Activated CD4-positive, alpha-beta memory T cell treated with anti-CD3 and anti-CD28 coated beads for 36 hours (primary cell): ENCODE measurements around the gene GAPDH. TPM values are rescaled to one million over a fixed set of nuclear protein-coding genes. Genes with fewer than 3 reads are reported as not detected.
A peak's percentile ranks its signal among the peaks of the same experiment; 100 is the strongest.
"Not testable (repeated sequence)": the region's sequence is repeated elsewhere in the genome, so short reads cannot be mapped to it uniquely, and the experiment has no call there.

Experiments
- CTCF ChIA-PET: fragments of 350-600 bp; sonication (Branson Sonifier 250); formaldehyde crosslinking; loops from one replicate; lab custom pipeline; 2021; ENCODE audit warnings: antibody characterized with exemption, inconsistent platforms; lab: Charles Lee
- POLR2A ChIA-PET: fragments of 350-600 bp; sonication (Branson Sonifier 250); formaldehyde crosslinking; loops from one replicate; lab custom pipeline; 2021; ENCODE audit warnings: antibody characterized with exemption; lab: Charles Lee
- DNase-seq: peaks from one replicate; pipeline ENCODE4 v3.0.0-alpha.2; 2020
- H3K27ac Mint-ChIP-seq: one replicate; pipeline ENCODE4 v1.8.0; 2021; ENCODE audit warnings: mixed read lengths
- H3K27me3 Mint-ChIP-seq: one replicate; pipeline ENCODE4 v1.8.0; 2021; ENCODE audit warnings: mixed read lengths
- H3K36me3 Mint-ChIP-seq: one replicate; pipeline ENCODE4 v1.8.0; 2021; ENCODE audit warnings: mixed read lengths
- H3K4me1 Mint-ChIP-seq: one replicate; pipeline ENCODE4 v1.8.0; 2021; ENCODE audit warnings: low read depth, mixed read lengths
- H3K4me3 Mint-ChIP-seq: one replicate; pipeline ENCODE4 v1.8.0; 2021; ENCODE audit warnings: mild to moderate bottlenecking, mixed read lengths
- H3K9me3 Mint-ChIP-seq: one replicate; pipeline ENCODE4 v1.8.0; 2021; ENCODE audit warnings: mixed read lengths
- intact Hi-C: fragments of 100-400 bp; cut with micrococcal nuclease; formaldehyde crosslinking; loops from one replicate; pipeline ENCODE4 v1.15.1; 2023
- total RNA-seq, 2 experiments: library from RNA; stranded (reverse); gene quantifications; one replicate each; pipeline ENCODE4 v1.2.3, GENCODE V29; 2021

Gene GAPDH
- total RNA-seq, 2 experiments from 2014 or later = 5,823 to 5,836 TPM

GRCh38 chr12:6567112-6567670 lies 32.9 kb downstream of the GAPDH start:
- no peaks in the 10 kb centered on the region for H3K27me3 Mint-ChIP-seq
- POLR2A ChIA-PET = no interaction called here
- peaks cover 63% of the 10 kb centered on the region for H3K36me3 Mint-ChIP-seq
- no peaks in the 10 kb centered on the region for H3K9me3 Mint-ChIP-seq
- peak overlapping the region; percentile 94 for H3K4me3 Mint-ChIP-seq
- peaks cover 59% of the 10 kb centered on the region for H3K4me1 Mint-ChIP-seq
- no peak for DNase-seq
- peak overlapping the region; percentile 87 for H3K27ac Mint-ChIP-seq
- CTCF ChIA-PET = interaction anchor here (0.7 to 1.5 kb wide), 4 partner anchors 9 to 144 kb away, joined by 3 to 4 read pairs (median 4); no protein-coding TSS in a partner anchor
- intact Hi-C loops = loop anchor here (1.0 kb wide), 1 partner anchor 122 kb away; the partner anchor contains the start of gene ZNF384

- no peaks in the 10 kb centered on the region for H3K27me3 Mint-ChIP-seq
- H3K4me3 Mint-ChIP-seq = peak overlapping the region; percentile 94
- CTCF ChIA-PET = interaction anchor here (1.3 to 1.6 kb wide), 3 partner anchors 11 to 32 kb away, joined by 3 to 4 read pairs (median 4); no protein-coding TSS in a partner anchor
- no peaks in the 10 kb centered on the region for H3K9me3 Mint-ChIP-seq
- POLR2A ChIA-PET = interaction anchor here (1.5 kb wide), 1 partner anchor 37 kb away, joined by 4 read pairs; no protein-coding TSS in a partner anchor
- peaks cover 57% of the 10 kb centered on the region for H3K4me1 Mint-ChIP-seq
- intact Hi-C loops = no loop called here
- no peak for DNase-seq
- H3K27ac Mint-ChIP-seq = peak overlapping the region; percentile 63
- peaks cover 61% of the 10 kb centered on the region for H3K36me3 Mint-ChIP-seq
These were observed 35.0 kb downstream of the GAPDH start for GRCh38 chr12:6569312-6569711.

GRCh38 chr12:6569786-6570185 lies 35.5 kb downstream of the GAPDH start:
- ChIA-PET CTCF (interaction anchor here (0.6 to 2.0 kb wide), 11 partner anchors 10 to 226 kb away, joined by 3 to 13 read pairs (median 4); no protein-coding TSS in a partner anchor), POLR2A (no interaction called here)
- H3K36me3 Mint-ChIP-seq = peaks cover 60% of the 10 kb centered on the region
- H3K27ac Mint-ChIP-seq = peak overlapping the region; percentile 63
- H3K27me3 Mint-ChIP-seq = no peaks in the 10 kb centered on the region
- intact Hi-C loops = no loop called here
- H3K4me3 Mint-ChIP-seq = no peak overlapping the region
- H3K4me1 Mint-ChIP-seq = peaks cover 59% of the 10 kb centered on the region
- DNase-seq = no peak
- H3K9me3 Mint-ChIP-seq = no peaks in the 10 kb centered on the region

- Mint-ChIP-seq H3K9me3 (no peaks in the 10 kb centered on the region), H3K4me3 (no peak overlapping the region), H3K4me1 (peaks cover 63% of the 10 kb centered on the region), H3K36me3 (peaks cover 63% of the 10 kb centered on the region), H3K27ac (peak overlapping the region; percentile 63), H3K27me3 (no peaks in the 10 kb centered on the region)
- intact Hi-C loops = no loop called here
- ChIA-PET POLR2A (no interaction called here), CTCF (interaction anchor here (0.6 to 2.0 kb wide), 19 partner anchors 9 to 225 kb away, joined by 3 to 13 read pairs (median 3); partner anchors contain the start of gene COPS7A)
- peak; percentile 67 for DNase-seq
These were observed 36.1 kb downstream of the GAPDH start for GRCh38 chr12:6570264-6570887.

- no peaks in the 10 kb centered on the region for H3K9me3 Mint-ChIP-seq
- peak overlapping the region; percentile 47 for H3K27ac Mint-ChIP-seq
- intact Hi-C loops = no loop called here
- H3K4me3 Mint-ChIP-seq = no peak overlapping the region
- CTCF ChIA-PET = interaction anchor here (1.1 to 1.3 kb wide), 2 partner anchors 9 to 19 kb away, joined by 5 to 8 read pairs; no protein-coding TSS in a partner anchor
- POLR2A ChIA-PET = no interaction called here
- DNase-seq = no peak
- no peaks in the 10 kb centered on the region for H3K27me3 Mint-ChIP-seq
- H3K4me1 Mint-ChIP-seq = peaks cover 52% of the 10 kb centered on the region
- peaks cover 63% of the 10 kb centered on the region for H3K36me3 Mint-ChIP-seq
These were observed 38.7 kb downstream of the GAPDH start for GRCh38 chr12:6573001-6573400.

- Mint-ChIP-seq H3K4me3 (peak overlapping the region; percentile 5), H3K27ac (peak overlapping the region; percentile 81), H3K27me3 (no peaks in the 10 kb centered on the region), H3K9me3 (no peaks in the 10 kb centered on the region), H3K4me1 (peaks cover 40% of the 10 kb centered on the region), H3K36me3 (peaks cover 68% of the 10 kb centered on the region)
- POLR2A ChIA-PET = interaction anchor here (0.8 to 1.2 kb wide), 4 partner anchors 28 to 110 kb away, joined by 3 to 5 read pairs (median 4); partner anchors contain the start of gene VAMP1
- intact Hi-C loops = loop anchor here (2.0 kb wide), 2 partner anchors 32 to 42 kb away; partner anchors contain the start of gene CHD4
- DNase-seq = peak; percentile 70
- CTCF ChIA-PET = interaction anchor here (1.5 kb wide), 1 partner anchor 11 kb away, joined by 6 read pairs; no protein-coding TSS in a partner anchor
These were observed 40.4 kb downstream of the GAPDH start for GRCh38 chr12:6574576-6575295.

GRCh38 chr12:6575648-6576047 lies 41.3 kb downstream of the GAPDH start:
- Mint-ChIP-seq H3K27me3 (no peaks in the 10 kb centered on the region), H3K27ac (peak overlapping the region; percentile 81), H3K9me3 (no peaks in the 10 kb centered on the region), H3K4me3 (no peak overlapping the region), H3K4me1 (peaks cover 31% of the 10 kb centered on the region), H3K36me3 (peaks cover 62% of the 10 kb centered on the region)
- intact Hi-C loops = loop anchor here (2.0 kb wide), 2 partner anchors 31 to 43 kb away; partner anchors contain the start of gene CHD4
- CTCF ChIA-PET = interaction anchor here (0.6 kb wide), 1 partner anchor 252 kb away, joined by 4 read pairs; no protein-coding TSS in a partner anchor
- POLR2A ChIA-PET = interaction anchor here (0.6 to 1.2 kb wide), 2 partner anchors 20 to 109 kb away, joined by 3 to 4 read pairs; no protein-coding TSS in a partner anchor
- DNase-seq = no peak

GRCh38 chr12:6582196-6582595 lies 47.9 kb downstream of the GAPDH start:
- Mint-ChIP-seq H3K36me3 (peaks cover 59% of the 10 kb centered on the region), H3K27ac (no peak overlapping the region), H3K9me3 (no peaks in the 10 kb centered on the region), H3K4me1 (peaks cover 2% of the 10 kb centered on the region), H3K27me3 (no peaks in the 10 kb centered on the region), H3K4me3 (no peak overlapping the region)
- POLR2A ChIA-PET = interaction anchor here (1.9 kb wide), 1 partner anchor 50 kb away, joined by 4 read pairs; no protein-coding TSS in a partner anchor
- CTCF ChIA-PET = interaction anchor here (1.0 kb wide), 1 partner anchor 12 kb away, joined by 3 read pairs; no protein-coding TSS in a partner anchor
- DNase-seq = no peak
- intact Hi-C loops = no loop called here

- ChIA-PET CTCF (interaction anchor here (1.0 kb wide), 1 partner anchor 44 kb away, joined by 3 read pairs; no protein-coding TSS in a partner anchor), POLR2A (interaction anchor here (1.9 kb wide), 1 partner anchor 51 kb away, joined by 4 read pairs; no protein-coding TSS in a partner anchor)
- Mint-ChIP-seq H3K9me3 (no peaks in the 10 kb centered on the region), H3K27ac (no peak overlapping the region), H3K36me3 (peaks cover 59% of the 10 kb centered on the region), H3K4me3 (no peak overlapping the region), H3K4me1 (no peaks in the 10 kb centered on the region), H3K27me3 (no peaks in the 10 kb centered on the region)
- intact Hi-C loops = no loop called here
- DNase-seq = no peak
These were observed 48.6 kb downstream of the GAPDH start for GRCh38 chr12:6582959-6583358.

GRCh38 chr12:6584293-6584692 lies 50.0 kb downstream of the GAPDH start:
- Mint-ChIP-seq H3K27me3 (no peaks in the 10 kb centered on the region), H3K4me1 (no peaks in the 10 kb centered on the region), H3K9me3 (no peaks in the 10 kb centered on the region), H3K4me3 (no peak overlapping the region), H3K36me3 (peaks cover 57% of the 10 kb centered on the region), H3K27ac (no peak overlapping the region)
- ChIA-PET CTCF (interaction anchor here (0.8 to 1.6 kb wide), 3 partner anchors 20 to 100 kb away, joined by 3 to 7 read pairs (median 4); no protein-coding TSS in a partner anchor), POLR2A (no interaction called here)
- DNase-seq = no peak
- intact Hi-C loops = no loop called here

GRCh38 chr12:6586569-6586968 lies 52.3 kb downstream of the GAPDH start:
- POLR2A ChIA-PET, H3K4me1 Mint-ChIP-seq: not testable (repeated sequence)
- CTCF ChIA-PET = interaction anchor here (0.5 to 2.0 kb wide), 2 partner anchors 16 to 33 kb away, joined by 3 to 5 read pairs; no protein-coding TSS in a partner anchor

More at GRCh38 chr12:6586569-6586968, 52.3 kb downstream of the GAPDH start:
- H3K9me3 Mint-ChIP-seq, intact Hi-C loops, DNase-seq, H3K27me3 Mint-ChIP-seq, H3K4me3 Mint-ChIP-seq: not testable (repeated sequence)
- Mint-ChIP-seq H3K36me3 (peaks cover 55% of the 10 kb centered on the region), H3K27ac (peak overlapping the region; percentile 20)
